ENCODE data around the gene NLGN2. TPM values are rescaled to one million over a fixed set of nuclear protein-coding genes. Genes with fewer than 3 reads are reported as not detected.

Gene NLGN2
- total RNA-seq, 4 donors from 2014 or later: 2.2 to 6.3 (median 4.7) TPM

GRCh38 chr17:7436556-7437368 is 29.1 kb downstream of the NLGN2 start:
- Histone ChIP-seq H3K27ac (peak overlapping the region; percentile 60 to 67 (median 63)), H3K9me3 (no peaks in the 10 kb centered on the region), H3K36me3 (no peaks in the 10 kb centered on the region), H3K4me3 (replicated peaks in 1 of 3) (peak overlapping the region in 1 of 3 donors; percentile 38), H3K4me1 (peaks cover 31 to 51% of the 10 kb centered on the region in 2 donors), H3K27me3 (no peaks in the 10 kb centered on the region)
- intact Hi-C loops (cut with DNase I): loop anchor here (5.0 kb wide), 2 partner anchors 84 to 126 kb away; partner anchors contain the start of genes KCTD11 and SENP3
- peak; percentile 87 to 88 for DNase-seq
- 6% methylated on average over 20 of the region's 92 CpGs; no CpG with 5 or more reads in 1 of the 2 donors for WGBS, 2 donors
- TF ChIP-seq CTCF (IDR thresholded peaks at IDR 0.05) (peak; percentile 43 to 95 (median 82)), POLR2A (IDR thresholded peaks at IDR 0.05) (peak in 1 of 2 donors; percentile 46)

DNA sequence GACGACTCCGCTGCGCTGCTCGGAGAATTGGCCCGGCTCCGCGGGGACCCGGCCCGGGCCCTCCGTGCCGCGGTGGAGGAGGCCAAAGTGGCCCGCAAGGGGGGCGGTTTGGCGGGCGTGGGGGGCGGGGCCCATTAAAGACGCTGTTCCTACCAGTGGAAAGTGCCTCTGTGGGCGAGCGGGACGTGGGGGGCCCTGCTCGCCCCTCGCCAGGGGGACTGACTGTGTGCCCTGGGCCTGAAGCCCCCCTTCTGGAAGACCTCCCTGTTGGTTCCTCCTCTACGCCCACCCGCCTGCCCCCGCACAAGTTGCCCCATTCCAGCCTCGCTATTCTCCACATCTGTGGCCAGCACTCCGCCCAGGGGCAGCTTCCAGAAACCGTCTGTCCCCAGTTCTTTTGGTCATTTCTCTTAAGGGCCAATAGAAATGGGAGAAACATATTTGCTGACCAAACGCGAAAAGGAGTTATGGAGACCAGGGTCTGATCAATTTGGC is 29.8 kb downstream of the NLGN2 start:
- Histone ChIP-seq H3K9me3 (no peaks in the 10 kb centered on the region), H3K27ac (peak overlapping the region; percentile 48 to 67 (median 63)), H3K4me1 (peaks cover 31 to 51% of the 10 kb centered on the region in 2 donors), H3K4me3 (replicated peaks in 1 of 3) (peak overlapping the region in 1 of 3 donors; percentile 38), H3K36me3 (no peaks in the 10 kb centered on the region), H3K27me3 (no peaks in the 10 kb centered on the region)
- DNase-seq: peak in 1 of 2 donors; percentile 11
- no peak for TF ChIP-seq CTCF (IDR thresholded peaks at IDR 0.05)
- no peak for TF ChIP-seq POLR2A (IDR thresholded peaks at IDR 0.05)
- intact Hi-C loops (cut with DNase I): loop anchor here (5.0 kb wide), 2 partner anchors 85 to 125 kb away; partner anchors contain the start of genes KCTD11 and SENP3
- WGBS, 2 donors: 50 to 51% methylated on average over 10 to 13 of the region's 31 CpGs

DNA sequence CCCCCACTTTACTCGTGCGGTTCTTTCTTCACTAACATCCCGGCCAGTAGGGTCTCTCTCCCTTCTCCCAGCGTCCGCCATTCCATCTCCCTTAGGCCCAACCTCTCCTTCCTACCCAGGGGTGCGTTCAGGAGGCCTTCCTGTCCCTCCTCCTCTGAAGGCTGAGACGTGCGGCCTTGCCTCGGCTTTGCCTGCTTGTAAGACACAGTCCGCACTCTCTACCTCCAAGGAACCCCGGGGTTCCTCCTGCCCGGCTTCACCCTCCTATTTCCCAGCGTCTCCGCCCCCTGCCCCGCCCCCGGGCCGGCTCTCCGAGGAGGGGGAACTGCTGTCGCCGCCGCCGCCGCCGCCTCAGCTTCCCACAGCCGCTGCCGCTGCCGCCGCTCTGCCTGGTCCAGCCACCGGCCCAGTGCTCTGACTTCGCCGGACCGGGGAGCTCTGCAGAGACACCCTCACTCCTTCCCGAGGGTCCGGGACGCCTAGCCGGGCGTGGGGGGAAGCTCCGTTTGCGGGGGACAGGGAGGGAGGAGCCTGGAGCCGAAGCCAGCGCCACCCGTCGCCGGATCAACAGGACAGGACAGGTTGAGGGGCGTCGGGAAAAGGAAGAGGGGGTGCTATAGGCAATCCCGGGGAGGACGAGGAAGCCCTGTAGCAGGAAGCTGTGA is 30.4 kb downstream of the NLGN2 start:
- Histone ChIP-seq H3K4me3 (replicated peaks in 1 of 3) (peak overlapping the region in 2 of 3 donors; percentile 25 to 38), H3K9me3 (no peaks in the 10 kb centered on the region), H3K36me3 (no peaks in the 10 kb centered on the region), H3K27me3 (no peaks in the 10 kb centered on the region), H3K27ac (peak overlapping the region; percentile 48 to 67 (median 63)), H3K4me1 (peaks cover 31 to 51% of the 10 kb centered on the region in 2 donors)
- DNase-seq: peak; percentile 80 to 82
- intact Hi-C loops (cut with DNase I): loop anchor here (5.0 kb wide), 2 partner anchors 86 to 124 kb away; partner anchors contain the start of genes KCTD11 and SENP3
- TF ChIP-seq POLR2A (IDR thresholded peaks at IDR 0.05) (peak in 1 of 2 donors; percentile 57), CTCF (IDR thresholded peaks at IDR 0.05) (no peak)
- 10% methylated on average over 43 to 46 of the region's 48 CpGs for WGBS, 2 donors

GRCh38 chr17:7438656-7439460 is 31.2 kb downstream of the NLGN2 start:
- intact Hi-C loops (cut with DNase I): loop anchor here (5.0 kb wide), 2 partner anchors 87 to 123 kb away; partner anchors contain the start of genes KCTD11 and SENP3
- peak overlapping the region in 1 of 3 donors; percentile 51 for H3K4me3 ChIP-seq (replicated peaks in 1 of 3)
- TF ChIP-seq POLR2A (IDR thresholded peaks at IDR 0.05) (no peak), CTCF (IDR thresholded peaks at IDR 0.05) (no peak)
- whole genome bisulfite sequencing, 2 donors: 41 to 44% methylated on average over 11 of the region's 11 CpGs
- no peaks in the 10 kb centered on the region for H3K36me3 ChIP-seq
- DNase-seq: no peak
- peak overlapping the region in 1 of 3 donors; percentile 63 for H3K27ac ChIP-seq
- H3K9me3 ChIP-seq: no peaks in the 10 kb centered on the region
- peaks cover 31 to 51% of the 10 kb centered on the region in 2 donors for H3K4me1 ChIP-seq
- no peaks in the 10 kb centered on the region for H3K27me3 ChIP-seq
